ENCODE data around the gene CCN2. TPM values are rescaled to one million over a fixed set of nuclear protein-coding genes. Genes with fewer than 3 reads are reported as not detected.
A peak's percentile ranks its signal among the peaks of the same experiment; 100 is the strongest.
"Not testable (repeated sequence)": the region's sequence is repeated elsewhere in the genome, so short reads cannot be mapped to it uniquely, and the experiment has no call there.

CCN2 gene
- total RNA-seq, 2 donors from 2014 or later, result 28.6 to 29.4 TPM

DNA sequence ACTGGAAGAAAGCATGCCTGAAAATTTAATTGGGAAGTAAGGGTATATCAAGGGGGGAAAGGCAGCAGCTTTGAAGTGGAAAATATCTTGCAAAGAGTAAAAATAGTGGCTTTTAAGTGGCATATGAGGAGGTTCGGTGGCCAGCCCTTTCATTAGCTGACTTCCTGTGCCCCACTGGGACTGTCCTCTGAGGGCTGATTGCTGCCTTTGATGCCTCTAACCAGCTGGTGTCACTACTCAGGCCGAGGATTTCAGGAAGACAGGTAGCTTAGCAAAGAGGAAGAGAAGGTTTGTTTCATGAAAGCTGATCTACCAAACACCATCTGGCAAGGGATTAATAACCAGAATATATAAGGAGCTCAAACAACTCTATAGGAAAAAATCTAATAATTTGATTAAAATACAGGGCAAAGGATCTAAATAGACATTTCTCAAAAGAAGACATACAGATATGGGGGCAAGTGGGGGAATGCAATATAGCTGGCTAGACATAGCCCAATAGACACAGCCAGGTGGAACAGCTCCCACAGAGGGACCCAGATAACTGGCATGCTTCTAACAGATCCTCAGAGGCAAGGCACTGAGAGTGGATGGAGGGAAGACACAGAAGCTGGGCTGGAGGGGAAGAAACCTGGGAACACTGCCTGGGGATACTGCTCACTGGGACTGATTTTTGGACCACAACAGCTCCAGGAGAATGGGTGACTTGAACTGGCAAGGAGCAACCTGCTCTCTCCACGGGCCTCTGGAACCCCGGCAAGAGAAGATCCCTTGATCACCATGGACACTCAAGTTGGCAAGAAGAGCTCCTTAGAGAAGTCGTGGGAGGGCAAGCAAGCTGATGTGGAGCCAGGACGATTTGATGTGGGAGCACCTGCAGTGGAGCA lies 33.2 kb downstream of the CCN2 start:
- Mint-ChIP-seq H3K9me3 (peaks cover 9% of the 10 kb centered on the region), H3K27ac (no peak overlapping the region), H3K4me3 (no peak overlapping the region), H3K36me3 (ENCODE audit: low read depth) (peaks cover 54% of the 10 kb centered on the region), H3K4me1 (no peaks in the 10 kb centered on the region), H3K27me3 (ENCODE audit: insufficient read depth) (no peaks in the 10 kb centered on the region)
- no peaks in the 10 kb centered on the region for H3K36me3 ChIP-seq (ENCODE audit: control insufficient read depth, insufficient read depth, low read length)
- H3K9ac ChIP-seq (ENCODE audit: extremely low read depth, low read length, poor library complexity, severe bottlenecking), result no peak overlapping the region
- no peaks in the 10 kb centered on the region for H3K4me1 ChIP-seq (ENCODE audit: control insufficient read depth, insufficient read depth, low read length)
- H3K27ac ChIP-seq (ENCODE audit: low read depth, low read length), result no peak overlapping the region
- H3K9me3 ChIP-seq (ENCODE audit: control insufficient read depth, low read length), result no peaks in the 10 kb centered on the region
- H3K4me3 ChIP-seq (ENCODE audit: low read length), result no peak overlapping the region
- peak; percentile 56 for DNase-seq
- no peaks in the 10 kb centered on the region for H3K27me3 ChIP-seq (ENCODE audit: control insufficient read depth, insufficient read depth, low read length, poor library complexity, severe bottlenecking)
- TF ChIP-seq, protein P1, sequence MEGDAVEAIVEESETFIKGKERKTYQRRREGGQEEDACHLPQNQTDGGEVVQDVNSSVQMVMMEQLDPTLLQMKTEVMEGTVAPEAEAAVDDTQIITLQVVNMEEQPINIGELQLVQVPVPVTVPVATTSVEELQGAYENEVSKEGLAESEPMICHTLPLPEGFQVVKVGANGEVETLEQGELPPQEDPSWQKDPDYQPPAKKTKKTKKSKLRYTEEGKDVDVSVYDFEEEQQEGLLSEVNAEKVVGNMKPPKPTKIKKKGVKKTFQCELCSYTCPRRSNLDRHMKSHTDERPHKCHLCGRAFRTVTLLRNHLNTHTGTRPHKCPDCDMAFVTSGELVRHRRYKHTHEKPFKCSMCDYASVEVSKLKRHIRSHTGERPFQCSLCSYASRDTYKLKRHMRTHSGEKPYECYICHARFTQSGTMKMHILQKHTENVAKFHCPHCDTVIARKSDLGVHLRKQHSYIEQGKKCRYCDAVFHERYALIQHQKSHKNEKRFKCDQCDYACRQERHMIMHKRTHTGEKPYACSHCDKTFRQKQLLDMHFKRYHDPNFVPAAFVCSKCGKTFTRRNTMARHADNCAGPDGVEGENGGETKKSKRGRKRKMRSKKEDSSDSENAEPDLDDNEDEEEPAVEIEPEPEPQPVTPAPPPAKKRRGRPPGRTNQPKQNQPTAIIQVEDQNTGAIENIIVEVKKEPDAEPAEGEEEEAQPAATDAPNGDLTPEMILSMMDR (conservative IDR thresholded peaks at IDR 0.05), result no peak
- WGBS, 2 experiments (ENCODE audit: insufficient coverage in 1 of 2, insufficient read length in 1 of 2), result 91 to 100% methylated on average over 2 to 6 of the region's 6 CpGs

DNA sequence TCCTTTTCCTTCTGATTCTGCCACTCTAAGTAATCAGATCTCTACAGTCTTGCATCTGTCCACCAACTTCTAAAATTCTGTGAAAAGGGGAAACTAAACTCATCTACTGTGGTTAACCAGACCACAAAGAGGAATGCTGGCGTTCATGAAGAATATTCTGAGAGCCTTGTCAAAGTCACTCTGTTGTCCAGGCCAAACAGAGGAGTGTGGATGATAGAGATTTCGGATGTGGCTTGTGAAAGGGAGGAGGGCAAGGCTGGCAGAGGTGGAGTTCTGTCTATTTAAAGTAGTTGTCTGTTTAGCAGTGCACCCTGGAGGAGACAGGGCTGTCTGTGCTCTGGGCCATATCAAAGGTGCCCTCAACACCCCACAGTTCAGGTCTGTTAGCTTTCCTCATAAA lies 33.9 kb downstream of the CCN2 start:
- H3K4me3 ChIP-seq (ENCODE audit: low read length), result no peak overlapping the region
- no peaks in the 10 kb centered on the region for H3K36me3 ChIP-seq (ENCODE audit: control insufficient read depth, insufficient read depth, low read length)
- Mint-ChIP-seq H3K9me3 (peaks cover 9% of the 10 kb centered on the region), H3K27me3 (ENCODE audit: insufficient read depth) (no peaks in the 10 kb centered on the region), H3K27ac (no peak overlapping the region), H3K36me3 (ENCODE audit: low read depth) (peaks cover 56% of the 10 kb centered on the region), H3K4me3 (no peak overlapping the region), H3K4me1 (no peaks in the 10 kb centered on the region)
- TF ChIP-seq, protein P1 (conservative IDR thresholded peaks at IDR 0.05), result no peak
- 88 to 91% methylated on average over 2 of the region's 2 CpGs for WGBS, 2 experiments (ENCODE audit: insufficient coverage in 1 of 2, insufficient read length in 1 of 2)
- H3K4me1 ChIP-seq (ENCODE audit: control insufficient read depth, insufficient read depth, low read length), result no peaks in the 10 kb centered on the region
- no peak overlapping the region for H3K9ac ChIP-seq (ENCODE audit: extremely low read depth, low read length, poor library complexity, severe bottlenecking)
- no peak overlapping the region for H3K27ac ChIP-seq (ENCODE audit: low read depth, low read length)
- H3K27me3 ChIP-seq (ENCODE audit: control insufficient read depth, insufficient read depth, low read length, poor library complexity, severe bottlenecking), result no peaks in the 10 kb centered on the region
- DNase-seq, result no peak
- no peaks in the 10 kb centered on the region for H3K9me3 ChIP-seq (ENCODE audit: control insufficient read depth, low read length)

DNA sequence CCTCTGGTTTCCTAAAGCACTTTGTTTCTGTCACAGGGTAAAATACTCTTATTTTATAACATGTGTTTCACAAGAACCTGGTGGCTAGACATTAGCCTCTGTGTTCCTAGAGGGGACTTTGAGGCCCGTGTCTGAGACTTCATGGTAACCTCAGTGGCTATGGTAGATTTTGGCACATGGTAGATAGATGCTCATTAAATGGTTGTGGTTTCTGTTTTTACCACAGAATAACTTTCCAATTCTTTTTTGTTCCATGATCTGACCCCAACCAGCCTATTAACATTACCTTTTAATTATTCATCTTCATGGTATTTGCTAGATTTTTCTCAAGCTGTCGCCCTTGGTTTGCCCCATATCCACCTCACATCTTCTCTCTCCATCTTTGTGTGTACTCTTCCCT lies 34.3 kb downstream of the CCN2 start:
- Mint-ChIP-seq H3K27me3 (ENCODE audit: insufficient read depth) (no peaks in the 10 kb centered on the region), H3K9me3 (peaks cover 9% of the 10 kb centered on the region), H3K4me3 (no peak overlapping the region), H3K27ac (no peak overlapping the region), H3K36me3 (ENCODE audit: low read depth) (peaks cover 59% of the 10 kb centered on the region), H3K4me1 (no peaks in the 10 kb centered on the region)
- Histone ChIP-seq H3K4me1 (ENCODE audit: control insufficient read depth, insufficient read depth, low read length) (no peaks in the 10 kb centered on the region), H3K27me3 (ENCODE audit: control insufficient read depth, insufficient read depth, low read length, poor library complexity, severe bottlenecking) (no peaks in the 10 kb centered on the region), H3K9ac (ENCODE audit: extremely low read depth, low read length, poor library complexity, severe bottlenecking) (no peak overlapping the region), H3K9me3 (ENCODE audit: control insufficient read depth, low read length) (no peaks in the 10 kb centered on the region), H3K27ac (ENCODE audit: low read depth, low read length) (no peak overlapping the region), H3K36me3 (ENCODE audit: control insufficient read depth, insufficient read depth, low read length) (no peaks in the 10 kb centered on the region), H3K4me3 (ENCODE audit: low read length) (no peak overlapping the region)
- TF ChIP-seq, protein P1 (conservative IDR thresholded peaks at IDR 0.05), result no peak
- 91 to 100% methylated on average over 1 to 2 of the region's 2 CpGs for WGBS, 2 experiments (ENCODE audit: insufficient coverage in 1 of 2, insufficient read length in 1 of 2)
- no peak for DNase-seq

DNA sequence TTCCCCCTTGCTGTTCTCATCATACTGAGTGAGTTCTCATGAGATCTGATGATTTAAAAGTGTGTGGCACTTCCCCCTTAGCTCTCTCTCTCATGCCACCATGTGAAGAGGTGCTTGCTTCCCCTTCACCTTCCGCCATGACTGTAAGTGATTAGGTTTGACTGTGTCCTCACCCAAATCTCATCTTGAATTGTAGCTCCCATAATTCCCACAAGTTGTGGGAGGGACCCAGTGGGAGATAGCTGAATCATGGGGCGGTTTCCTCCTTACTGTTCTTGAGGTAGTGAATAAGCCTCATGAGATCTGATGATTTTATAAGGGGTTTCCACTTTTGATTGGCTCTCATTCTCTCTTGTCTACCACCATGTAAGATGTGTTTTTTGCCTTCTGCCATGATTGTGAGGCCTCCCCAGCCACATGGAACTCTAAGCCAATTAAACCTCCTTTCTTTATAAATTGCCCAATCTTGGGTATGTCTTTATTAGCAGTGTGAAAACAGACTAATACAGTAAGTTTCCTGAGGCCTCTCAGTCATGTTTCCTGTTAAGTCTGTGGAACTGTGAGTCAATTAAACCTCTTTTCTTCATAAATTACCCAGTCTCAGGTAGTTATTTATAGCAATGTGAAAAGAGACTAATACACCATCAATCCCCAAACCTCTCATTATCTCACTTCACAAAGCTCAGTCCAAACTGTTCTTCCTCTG lies 34.9 kb downstream of the CCN2 start:
- not testable (repeated sequence) for H3K9ac ChIP-seq (ENCODE audit: extremely low read depth, low read length, poor library complexity, severe bottlenecking); H3K4me3 Mint-ChIP-seq; H3K4me1 ChIP-seq (ENCODE audit: control insufficient read depth, insufficient read depth, low read length); DNase-seq; H3K27me3 Mint-ChIP-seq (ENCODE audit: insufficient read depth); H3K36me3 ChIP-seq (ENCODE audit: control insufficient read depth, insufficient read depth, low read length); H3K9me3 Mint-ChIP-seq; H3K27me3 ChIP-seq (ENCODE audit: control insufficient read depth, insufficient read depth, low read length, poor library complexity, severe bottlenecking); H3K4me1 Mint-ChIP-seq; H3K27ac ChIP-seq (ENCODE audit: low read depth, low read length); H3K27ac Mint-ChIP-seq; H3K4me3 ChIP-seq (ENCODE audit: low read length); H3K9me3 ChIP-seq (ENCODE audit: control insufficient read depth, low read length)
- H3K36me3 Mint-ChIP-seq (ENCODE audit: low read depth), result peaks cover 59% of the 10 kb centered on the region
- WGBS, 2 experiments (ENCODE audit: insufficient coverage in 1 of 2, insufficient read length in 1 of 2), result 92 to 100% methylated on average over 2 of the region's 2 CpGs

Data from endodermal cell (in vitro differentiated cells).